IPS-11a (cell line): ENCODE results near the gene SLC35E1.

Experiments
- H3K4me3 ChIP-seq: one replicate; pipeline ENCODE4 v1.5.1; 2013; ENCODE audit warnings: low read depth, low read length, control low read depth

Gene SLC35E1

GRCh38 chr19:16572332-16573211 lies at the start of gene SLC35E1:
TSS of gene SLC35E1 (minus strand) at chr19:16572415. CDS start at chr19:16572364, 51 bp downstream.
- H3K4me3 ChIP-seq: peak within 1 kb of the TSS; percentile 90

- H3K4me3 ChIP-seq: no peak overlapping the region
These were observed 49.1 kb upstream of the SLC35E1 start for GRCh38 chr19:16621165-16621800.

- no peak overlapping the region for H3K4me3 ChIP-seq
These were observed 48.4 kb upstream of the SLC35E1 start for GRCh38 chr19:16620584-16620983.

GRCh38 chr19:16620018-16620417 lies 47.8 kb upstream of the SLC35E1 start:
- no peak overlapping the region for H3K4me3 ChIP-seq

- H3K4me3 ChIP-seq: no peak overlapping the region
These were observed 47.2 kb upstream of the SLC35E1 start for GRCh38 chr19:16619457-16619856.

- no peak overlapping the region for H3K4me3 ChIP-seq
These were observed 46.0 kb upstream of the SLC35E1 start for GRCh38 chr19:16618248-16618647.

GRCh38 chr19:16615808-16616207 lies 43.6 kb upstream of the SLC35E1 start:
- no peak overlapping the region for H3K4me3 ChIP-seq

- H3K4me3 ChIP-seq: no peak overlapping the region
These were observed 42.7 kb upstream of the SLC35E1 start for GRCh38 chr19:16614941-16615340.

GRCh38 chr19:16613841-16614240 lies 41.6 kb upstream of the SLC35E1 start:
- no peak overlapping the region for H3K4me3 ChIP-seq

GRCh38 chr19:16612636-16613035 lies 40.4 kb upstream of the SLC35E1 start:
- no peak overlapping the region for H3K4me3 ChIP-seq

GRCh38 chr19:16611121-16611520 lies 38.9 kb upstream of the SLC35E1 start:
- H3K4me3 ChIP-seq: no peak overlapping the region

GRCh38 chr19:16609511-16610200 lies 37.4 kb upstream of the SLC35E1 start:
- no peak overlapping the region for H3K4me3 ChIP-seq

- no peak overlapping the region for H3K4me3 ChIP-seq
These were observed 36.1 kb upstream of the SLC35E1 start for GRCh38 chr19:16608290-16608739.

- H3K4me3 ChIP-seq: no peak overlapping the region
These were observed 35.6 kb upstream of the SLC35E1 start for GRCh38 chr19:16607819-16608218.

- H3K4me3 ChIP-seq: no peak overlapping the region
These were observed 33.4 kb upstream of the SLC35E1 start for GRCh38 chr19:16605553-16605994.

GRCh38 chr19:16605115-16605514 lies 32.9 kb upstream of the SLC35E1 start:
- H3K4me3 ChIP-seq: no peak overlapping the region

- H3K4me3 ChIP-seq: no peak overlapping the region
These were observed 32.4 kb upstream of the SLC35E1 start for GRCh38 chr19:16604615-16605014.

GRCh38 chr19:16603090-16603489 lies 30.9 kb upstream of the SLC35E1 start:
- no peak overlapping the region for H3K4me3 ChIP-seq

- H3K4me3 ChIP-seq: no peak overlapping the region
These were observed 29.3 kb upstream of the SLC35E1 start for GRCh38 chr19:16601378-16602052.

- no peak overlapping the region for H3K4me3 ChIP-seq
These were observed 28.6 kb upstream of the SLC35E1 start for GRCh38 chr19:16600824-16601223.
